Breast epithelium (tissue), 4 donors: ENCODE data around the gene SH3BP1. TPM values are rescaled to one million over a fixed set of nuclear protein-coding genes. Genes with fewer than 3 reads are reported as not detected.

Source experiments
- DNase-seq, 2 donors: peaks; one replicate each; pipeline ENCODE4 v3.0.0-alpha.2; 2019; ENCODE audit warnings: low spot score in 2 of 2
- H3K27ac ChIP-seq, 2 donors: fragments of 200-600 bp; sonication (generic) in 1 of 2; one replicate each; pipeline ENCODE4 v1.5.1; 2016 to 2019; ENCODE audit warnings: mild to moderate bottlenecking in 1 of 2
- H3K27me3 ChIP-seq, 2 donors: fragments of 200-600 bp; sonication (generic) in 1 of 2; one replicate each; pipeline versions ENCODE4 v1.5.1 to v1.6.0; 2017 to 2019; ENCODE audit warnings: control low read depth in 1 of 2, mild to moderate bottlenecking in 1 of 2
- H3K36me3 ChIP-seq: fragments of 200-600 bp; one replicate; pipeline ENCODE4 v1.5.1; 2019
- H3K4me1 ChIP-seq, 2 donors: fragments of 200-600 bp; sonication (generic); one replicate each; pipeline ENCODE4 v1.5.1; 2016 to 2019; ENCODE audit warnings: control low read depth in 1 of 2
- H3K4me3 ChIP-seq, 3 donors: fragments of 200-600 bp; sonication (generic); 1 replicate in 2 of 3; 2 replicates in 1 of 3; pipeline ENCODE4 v1.5.1; 2016 to 2019; ENCODE audit warnings: mild to moderate bottlenecking in 3 of 3, moderate library complexity in 2 of 3
- H3K9me3 ChIP-seq, 2 donors: fragments of 200-600 bp; sonication (generic) in 1 of 2; one replicate each; pipeline ENCODE4 v1.5.1; 2016 to 2019; ENCODE audit warnings: control low read depth in 1 of 2
- CTCF ChIP-seq, 3 donors: fragments of 450-650 bp; IDR thresholded peaks; one replicate each; pipeline ENCODE4 v1.5.1; 2016 to 2017; ENCODE audit warnings: antibody characterized with exemption in 3 of 3, mild to moderate bottlenecking in 3 of 3, moderate library complexity in 3 of 3
- POLR2A ChIP-seq: fragments of 450-650 bp; IDR thresholded peaks from one replicate; pipeline ENCODE4 v1.6.1; 2016; ENCODE audit warnings: antibody characterized with exemption, mild to moderate bottlenecking, moderate library complexity
- POLR2AphosphoS5 ChIP-seq, 3 donors: sonication (generic); formaldehyde crosslinking; IDR thresholded peaks; one replicate each; pipeline ENCODE4 v1.6.1; 2017; ENCODE audit warnings: antibody characterized with exemption in 3 of 3
- intact Hi-C: fragments of 100-400 bp; cut with DNase I; formaldehyde crosslinking; loops from one replicate; pipeline ENCODE4 v1.15.1; 2023; ENCODE audit warnings: low total_unique reads
- total RNA-seq, 3 donors: library from RNA; depleted of rRNA; stranded (reverse); fragments of >200 nt; gene quantifications; one replicate each; pipeline ENCODE4 v1.1.0, GENCODE V29; 2016

Gene SH3BP1
- total RNA-seq, 3 donors from 2014 or later: 3.8 to 8.8 (median 7.3) TPM

GRCh38 chr22:37635157-37635556, 4.3 kb upstream of the SH3BP1 start:
- Histone ChIP-seq H3K27me3 (no peaks in the 10 kb centered on the region), H3K4me3 (no peak overlapping the region), H3K4me1 (peaks cover 10 to 22% of the 10 kb centered on the region in 2 donors), H3K9me3 (no peaks in the 10 kb centered on the region), H3K27ac (peak overlapping the region; percentile 64 to 90), H3K36me3 (no peaks in the 10 kb centered on the region)
- no peak for DNase-seq
- intact Hi-C loops: no loop called here
- no peak for TF ChIP-seq CTCF (IDR thresholded peaks at IDR 0.05)
- TF ChIP-seq POLR2AphosphoS5 (IDR thresholded peaks at IDR 0.05): no peak
- no peak for TF ChIP-seq POLR2A

- peaks cover 19 to 28% of the 10 kb centered on the region in 2 donors for H3K4me1 ChIP-seq
- TF ChIP-seq POLR2AphosphoS5 (IDR thresholded peaks at IDR 0.05) (no peak), POLR2A (no peak), CTCF (IDR thresholded peaks at IDR 0.05) (no peak)
- H3K4me3 ChIP-seq: no peak overlapping the region
- no peaks in the 10 kb centered on the region for H3K27me3 ChIP-seq
- H3K27ac ChIP-seq: peak overlapping the region; percentile 29 to 91
- no peaks in the 10 kb centered on the region for H3K36me3 ChIP-seq
- DNase-seq: no peak
- intact Hi-C loops: no loop called here
- no peaks in the 10 kb centered on the region for H3K9me3 ChIP-seq
These were observed 3.1 kb upstream of the SH3BP1 start for GRCh38 chr22:37636186-37636948.

- H3K9me3 ChIP-seq: no peaks in the 10 kb centered on the region
- no peak for TF ChIP-seq POLR2AphosphoS5 (IDR thresholded peaks at IDR 0.05)
- no peak for TF ChIP-seq CTCF (IDR thresholded peaks at IDR 0.05)
- no peak for TF ChIP-seq POLR2A
- peaks cover 19 to 28% of the 10 kb centered on the region in 2 donors for H3K4me1 ChIP-seq
- intact Hi-C loops: no loop called here
- no peaks in the 10 kb centered on the region for H3K27me3 ChIP-seq
- peak overlapping the region; percentile 29 to 91 for H3K27ac ChIP-seq
- H3K36me3 ChIP-seq: no peaks in the 10 kb centered on the region
- no peak for DNase-seq
- H3K4me3 ChIP-seq: no peak overlapping the region
These were observed 2.6 kb upstream of the SH3BP1 start for GRCh38 chr22:37636949-37637273.

- Histone ChIP-seq H3K27me3 (no peaks in the 10 kb centered on the region), H3K4me3 (peak overlapping the region; percentile 52 to 97 (median 79)), H3K36me3 (no peaks in the 10 kb centered on the region), H3K9me3 (no peaks in the 10 kb centered on the region), H3K4me1 (peaks cover 19 to 24% of the 10 kb centered on the region in 2 donors), H3K27ac (peak overlapping the region; percentile 75 to 91)
- intact Hi-C loops: no loop called here
- no peak for DNase-seq
- TF ChIP-seq CTCF (IDR thresholded peaks at IDR 0.05) (no peak), POLR2A (no peak), POLR2AphosphoS5 (IDR thresholded peaks at IDR 0.05) (no peak)
These were observed 939 bp upstream of the SH3BP1 start for GRCh38 chr22:37638391-37639069.
